Choroid plexus epithelial cell (primary cell): ENCODE data around the gene ROR2.
A peak's percentile ranks its signal among the peaks of the same experiment; 100 is the strongest.

Experiments
- DNase-seq: peaks from one replicate; pipeline ENCODE4 v3.0.0-alpha.2; 2010; ENCODE audit warnings: low read depth
- H3K4me3 ChIP-seq: 2 replicates; pipeline ENCODE4 v1.5.1; 2011; ENCODE audit warnings: low read depth, mild to moderate bottlenecking, control low read depth, low read length, moderate library complexity
- CTCF ChIP-seq: conservative IDR thresholded peaks from 2 replicates; pipeline ENCODE4 v1.5.1; 2011; ENCODE audit warnings: low read depth, mild to moderate bottlenecking, control low read depth, inconsistent platforms, low read length, moderate library complexity

Gene ROR2

GRCh38 chr9:91886414-91887076 is 63.5 kb downstream of the ROR2 start:
- peak overlapping the region; percentile 34 for H3K4me3 ChIP-seq
- TF ChIP-seq CTCF: no peak
- DNase-seq: peak; percentile 60

- no peak for TF ChIP-seq CTCF
- DNase-seq: no peak
- peak overlapping the region; percentile 34 for H3K4me3 ChIP-seq
Measured at GRCh38 chr9:91885746-91886413, 64.1 kb downstream of the ROR2 start.

GRCh38 chr9:91884696-91885687 is 65.0 kb downstream of the ROR2 start:
- peak; percentile 65 for DNase-seq
- no peak for TF ChIP-seq CTCF
- no peak overlapping the region for H3K4me3 ChIP-seq

GRCh38 chr9:91884153-91884552 is 65.9 kb downstream of the ROR2 start:
- no peak for DNase-seq
- no peak overlapping the region for H3K4me3 ChIP-seq
- TF ChIP-seq CTCF: no peak

- TF ChIP-seq CTCF: no peak
- H3K4me3 ChIP-seq: no peak overlapping the region
Measured at GRCh38 chr9:91883503-91883902, 66.5 kb downstream of the ROR2 start.

GRCh38 chr9:91882627-91883026 is 67.4 kb downstream of the ROR2 start:
- no peak overlapping the region for H3K4me3 ChIP-seq
- no peak for DNase-seq
- no peak for TF ChIP-seq CTCF

More at GRCh38 chr9:91883503-91883902, 66.5 kb downstream of the ROR2 start:
- no peak for DNase-seq
